Liver (tissue), 9 donors: ENCODE data around the gene FRMD4A. TPM values are rescaled to one million over a fixed set of nuclear protein-coding genes. Genes with fewer than 3 reads are reported as not detected.

Experiments
- DNase-seq: peaks from one replicate; pipeline ENCODE4 v3.0.0-alpha.2; 2017; ENCODE audit warnings: low spot score
- H3K27ac ChIP-seq, 2 donors: one replicate each; pipeline ENCODE4 v1.7.0; 2013; ENCODE audit warnings: inconsistent platforms in 2 of 2, low read length in 2 of 2, control low read depth in 1 of 2, low read depth in 1 of 2, mild to moderate bottlenecking in 1 of 2
- H3K27me3 ChIP-seq, 4 donors: one replicate each; pipeline versions ENCODE4 v1.6.1 to v1.7.0; 2013; ENCODE audit warnings: low read length in 3 of 4, inconsistent platforms in 1 of 4, mild to moderate bottlenecking in 1 of 4, moderate library complexity in 1 of 4; ENCODE audit not compliant: control insufficient read depth in 4 of 4, insufficient read depth in 4 of 4
- H3K36me3 ChIP-seq, 4 donors: one replicate each; pipeline versions ENCODE4 v1.6.1 to v1.7.0; 2013; ENCODE audit warnings: low read length in 3 of 4, mild to moderate bottlenecking in 3 of 4, low read depth in 1 of 4, moderate library complexity in 1 of 4; ENCODE audit not compliant: control insufficient read depth in 4 of 4, insufficient read depth in 3 of 4
- H3K4me1 ChIP-seq, 4 donors: one replicate each; pipeline versions ENCODE4 v1.6.1 to v1.7.0; 2013; ENCODE audit warnings: low read length in 3 of 4, mild to moderate bottlenecking in 3 of 4, moderate library complexity in 1 of 4; ENCODE audit not compliant: control insufficient read depth in 4 of 4, insufficient read depth in 4 of 4
- H3K4me3 ChIP-seq, 3 donors: one replicate each; pipeline versions ENCODE4 v1.6.1 to v1.7.0; 2013; ENCODE audit warnings: low read length in 3 of 3, control low read depth in 1 of 3, low read depth in 1 of 3, mild to moderate bottlenecking in 1 of 3
- H3K9ac ChIP-seq, 2 donors: one replicate each; pipeline ENCODE4 v1.7.0; 2013; ENCODE audit warnings: low read length in 2 of 2, mild to moderate bottlenecking in 2 of 2, moderate library complexity in 2 of 2, control low read depth in 1 of 2, low read depth in 1 of 2
- H3K9me3 ChIP-seq, 4 donors: one replicate each; pipeline versions ENCODE4 v1.6.1 to v1.7.0; 2013; ENCODE audit warnings: low read length in 3 of 4; ENCODE audit not compliant: control insufficient read depth in 4 of 4
- EGR1 ChIP-seq, 2 donors: IDR thresholded peaks; 2 replicates each; pipeline ENCODE4 v1.6.1; 2016 to 2018; ENCODE audit warnings: antibody characterized with exemption in 2 of 2, low read depth in 2 of 2
- FOXA1 ChIP-seq: IDR thresholded peaks from 2 replicates; pipeline ENCODE4 v1.6.1; 2016; ENCODE audit warnings: antibody characterized with exemption
- FOXA2 ChIP-seq: IDR thresholded peaks from 2 replicates; pipeline ENCODE4 v1.6.1; 2016; ENCODE audit warnings: antibody characterized with exemption
- GABPA ChIP-seq, 2 donors: IDR thresholded peaks in 1 of 2; conservative IDR thresholded peaks in 1 of 2; 2 replicates each; pipeline ENCODE4 v1.6.1; 2016; ENCODE audit warnings: antibody characterized with exemption in 2 of 2, mild to moderate bottlenecking in 1 of 2, moderate library complexity in 1 of 2
- HNF4A ChIP-seq, 2 donors: conservative IDR thresholded peaks; 2 replicates each; pipeline ENCODE4 v1.6.1; 2016; ENCODE audit warnings: antibody characterized with exemption in 2 of 2, mild to moderate bottlenecking in 2 of 2
- HNF4G ChIP-seq: IDR thresholded peaks from 2 replicates; pipeline ENCODE4 v1.6.1; 2016; ENCODE audit warnings: antibody characterized with exemption
- JUND ChIP-seq, 2 donors: IDR thresholded peaks; 2 replicates each; pipeline ENCODE4 v1.6.1; 2016; ENCODE audit warnings: antibody characterized with exemption in 2 of 2
- RAD21 ChIP-seq, 2 donors: IDR thresholded peaks; 2 replicates each; pipeline ENCODE4 v1.6.1; 2016; ENCODE audit warnings: antibody characterized with exemption in 2 of 2, mild to moderate bottlenecking in 2 of 2
- RXRA ChIP-seq, 2 donors: IDR thresholded peaks; 2 replicates each; pipeline ENCODE4 v1.6.1; 2017 to 2018; ENCODE audit warnings: antibody characterized with exemption in 2 of 2, mild to moderate bottlenecking in 1 of 2
- TAF1 ChIP-seq: conservative IDR thresholded peaks from 2 replicates; pipeline ENCODE4 v1.6.1; 2016; ENCODE audit warnings: antibody characterized with exemption, mild to moderate bottlenecking
- YY1 ChIP-seq: IDR thresholded peaks from 2 replicates; pipeline ENCODE4 v1.6.1; 2016; ENCODE audit warnings: antibody characterized with exemption, mild to moderate bottlenecking
- WGBS: extraction: QIAGEN DNeasy Blood & Tissue Kit; methylation state at CpG from one replicate; pipeline ENCODE4 v1.1.7; 2013; 5-methylcytosine and 5-hydroxymethylcytosine counted together
- polyA plus RNA-seq, 2 donors: library from polyadenylated mRNA; stranded (reverse) in 1 of 2; unstranded in 1 of 2; fragments of 200-250 nt in 1 of 2; fragments of >200 nt in 1 of 2; fragmentation: Nextera tagmentation in 1 of 2; extraction: Ambion mirVana in 1 of 2; gene quantifications; one replicate each; pipeline versions ENCODE4 v1.2.1 to v1.2.3, GENCODE V29; 2013 to 2015
- total RNA-seq, 2 donors: library from RNA; depleted of rRNA; stranded (reverse); fragments of >200 nt; gene quantifications; one replicate each; pipeline ENCODE4 v1.2.3, GENCODE V29; 2014
- TF ChIP-seq, protein P1 (sequence below): IDR thresholded peaks from 2 replicates; pipeline ENCODE4 v1.6.1; 2016; ENCODE audit warnings: antibody characterized with exemption, mild to moderate bottlenecking
- TF ChIP-seq, protein P2 (sequence below): IDR thresholded peaks from 2 replicates; pipeline ENCODE4 v1.6.1; 2016; ENCODE audit warnings: antibody characterized with exemption
- TF ChIP-seq, protein P3 (sequence below): IDR thresholded peaks from 2 replicates; pipeline ENCODE4 v1.6.1; 2016; ENCODE audit warnings: antibody characterized with exemption
- TF ChIP-seq, protein P4 (sequence below): fragments of 150-350 bp; IDR thresholded peaks from 2 replicates; pipeline ENCODE4 v1.5.1; 2017; ENCODE audit warnings: improper control_type of control experiment, low read depth, low read length; ENCODE audit not compliant: missing input control
- donor health status: healthy.
- donor health status: healthy.
- donor health status: healthy.
- donor health status: healthy.
- donor health status: healthy.

FRMD4A gene
- total and polyA plus RNA-seq, 4 donors: 8.2 to 34.3 (median 13.1) TPM

DNA sequence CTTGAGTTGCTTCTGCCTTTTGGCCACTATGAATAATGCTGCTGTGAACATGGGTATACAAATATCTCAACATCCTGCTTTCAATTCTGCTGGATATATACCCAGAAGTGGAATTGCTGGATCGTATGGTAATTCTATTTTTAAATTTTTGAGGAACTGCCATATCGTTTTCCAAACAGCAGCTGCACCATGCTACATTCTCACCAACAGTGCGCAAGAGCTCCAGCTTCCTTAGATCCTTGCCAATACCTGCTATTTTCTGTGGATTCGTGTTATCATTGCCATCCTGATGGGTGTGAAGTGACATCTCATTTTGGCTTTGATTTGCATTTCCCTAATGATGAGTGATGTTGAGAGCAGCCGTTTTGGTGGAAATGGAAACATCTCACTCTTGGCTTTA, 26.7 kb downstream of the FRMD4A start:
- peaks cover 0 to 4% (median 0%) of the 10 kb centered on the region in 4 donors for H3K27me3 ChIP-seq
- TF ChIP-seq FOXA1 (no peak), HNF4A (conservative IDR thresholded peaks at IDR 0.05) (no peak), GABPA (IDR thresholded peaks at IDR 0.05 in 1 of 2, conservative IDR thresholded peaks at IDR 0.05 in 1 of 2) (no peak), RXRA (IDR thresholded peaks at IDR 0.05) (no peak), HNF4G (no peak), EGR1 (IDR thresholded peaks at IDR 0.05; ENCODE audit: low read depth in 2 of 2) (no peak), YY1 (no peak)
- TF ChIP-seq, protein P1, sequence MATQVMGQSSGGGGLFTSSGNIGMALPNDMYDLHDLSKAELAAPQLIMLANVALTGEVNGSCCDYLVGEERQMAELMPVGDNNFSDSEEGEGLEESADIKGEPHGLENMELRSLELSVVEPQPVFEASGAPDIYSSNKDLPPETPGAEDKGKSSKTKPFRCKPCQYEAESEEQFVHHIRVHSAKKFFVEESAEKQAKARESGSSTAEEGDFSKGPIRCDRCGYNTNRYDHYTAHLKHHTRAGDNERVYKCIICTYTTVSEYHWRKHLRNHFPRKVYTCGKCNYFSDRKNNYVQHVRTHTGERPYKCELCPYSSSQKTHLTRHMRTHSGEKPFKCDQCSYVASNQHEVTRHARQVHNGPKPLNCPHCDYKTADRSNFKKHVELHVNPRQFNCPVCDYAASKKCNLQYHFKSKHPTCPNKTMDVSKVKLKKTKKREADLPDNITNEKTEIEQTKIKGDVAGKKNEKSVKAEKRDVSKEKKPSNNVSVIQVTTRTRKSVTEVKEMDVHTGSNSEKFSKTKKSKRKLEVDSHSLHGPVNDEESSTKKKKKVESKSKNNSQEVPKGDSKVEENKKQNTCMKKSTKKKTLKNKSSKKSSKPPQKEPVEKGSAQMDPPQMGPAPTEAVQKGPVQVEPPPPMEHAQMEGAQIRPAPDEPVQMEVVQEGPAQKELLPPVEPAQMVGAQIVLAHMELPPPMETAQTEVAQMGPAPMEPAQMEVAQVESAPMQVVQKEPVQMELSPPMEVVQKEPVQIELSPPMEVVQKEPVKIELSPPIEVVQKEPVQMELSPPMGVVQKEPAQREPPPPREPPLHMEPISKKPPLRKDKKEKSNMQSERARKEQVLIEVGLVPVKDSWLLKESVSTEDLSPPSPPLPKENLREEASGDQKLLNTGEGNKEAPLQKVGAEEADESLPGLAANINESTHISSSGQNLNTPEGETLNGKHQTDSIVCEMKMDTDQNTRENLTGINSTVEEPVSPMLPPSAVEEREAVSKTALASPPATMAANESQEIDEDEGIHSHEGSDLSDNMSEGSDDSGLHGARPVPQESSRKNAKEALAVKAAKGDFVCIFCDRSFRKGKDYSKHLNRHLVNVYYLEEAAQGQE: no peak
- TF ChIP-seq, protein P2, sequence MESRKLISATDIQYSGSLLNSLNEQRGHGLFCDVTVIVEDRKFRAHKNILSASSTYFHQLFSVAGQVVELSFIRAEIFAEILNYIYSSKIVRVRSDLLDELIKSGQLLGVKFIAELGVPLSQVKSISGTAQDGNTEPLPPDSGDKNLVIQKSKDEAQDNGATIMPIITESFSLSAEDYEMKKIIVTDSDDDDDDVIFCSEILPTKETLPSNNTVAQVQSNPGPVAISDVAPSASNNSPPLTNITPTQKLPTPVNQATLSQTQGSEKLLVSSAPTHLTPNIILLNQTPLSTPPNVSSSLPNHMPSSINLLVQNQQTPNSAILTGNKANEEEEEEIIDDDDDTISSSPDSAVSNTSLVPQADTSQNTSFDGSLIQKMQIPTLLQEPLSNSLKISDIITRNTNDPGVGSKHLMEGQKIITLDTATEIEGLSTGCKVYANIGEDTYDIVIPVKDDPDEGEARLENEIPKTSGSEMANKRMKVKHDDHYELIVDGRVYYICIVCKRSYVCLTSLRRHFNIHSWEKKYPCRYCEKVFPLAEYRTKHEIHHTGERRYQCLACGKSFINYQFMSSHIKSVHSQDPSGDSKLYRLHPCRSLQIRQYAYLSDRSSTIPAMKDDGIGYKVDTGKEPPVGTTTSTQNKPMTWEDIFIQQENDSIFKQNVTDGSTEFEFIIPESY: no peak
- TF ChIP-seq, protein P3, sequence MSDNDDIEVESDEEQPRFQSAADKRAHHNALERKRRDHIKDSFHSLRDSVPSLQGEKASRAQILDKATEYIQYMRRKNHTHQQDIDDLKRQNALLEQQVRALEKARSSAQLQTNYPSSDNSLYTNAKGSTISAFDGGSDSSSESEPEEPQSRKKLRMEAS: no peak
- H3K9ac ChIP-seq: no peak overlapping the region
- H3K4me1 ChIP-seq: no peaks in the 10 kb centered on the region
- H3K27ac ChIP-seq: no peak overlapping the region
- no peaks in the 10 kb centered on the region for H3K9me3 ChIP-seq
- no peaks in the 10 kb centered on the region for H3K36me3 ChIP-seq
- H3K4me3 ChIP-seq: no peak overlapping the region
- DNase-seq: no peak
- 72% methylated on average over 5 of the region's 5 CpGs for WGBS

DNA sequence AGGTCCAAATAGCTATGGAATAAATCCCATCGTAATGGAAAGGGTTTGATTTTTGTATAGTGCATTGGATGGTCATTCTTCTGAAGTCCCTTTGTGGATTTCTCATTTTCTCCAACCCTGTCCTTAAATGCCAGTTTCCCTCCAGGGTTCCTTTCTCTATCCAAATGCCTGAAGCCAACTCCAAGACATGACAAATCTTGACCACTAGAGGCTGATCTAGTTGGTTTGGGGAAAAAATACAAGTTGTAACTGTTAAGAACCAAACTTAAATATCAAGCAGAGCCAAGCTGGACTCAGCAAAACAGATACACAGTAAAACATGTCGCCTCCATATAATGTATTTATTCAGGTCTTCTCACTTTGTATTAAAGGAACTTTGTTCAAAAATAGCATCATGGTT, 28.7 kb downstream of the FRMD4A start:
- WGBS: 38% methylated on average over 2 of the region's 2 CpGs
- Histone ChIP-seq H3K36me3 (no peaks in the 10 kb centered on the region), H3K4me3 (no peak overlapping the region), H3K27ac (no peak overlapping the region), H3K9me3 (no peaks in the 10 kb centered on the region), H3K27me3 (peaks cover 0 to 4% (median 0%) of the 10 kb centered on the region in 4 donors), H3K9ac (no peak overlapping the region), H3K4me1 (peaks cover 0 to 7% (median under 1%) of the 10 kb centered on the region in 4 donors)
- no peak for DNase-seq
- TF ChIP-seq HNF4G: no peak
- no peak for TF ChIP-seq FOXA2
- TF ChIP-seq TAF1: no peak
- TF ChIP-seq, protein P1: no peak
- TF ChIP-seq YY1: no peak
- peak in 1 of 2 donors; percentile 27 for TF ChIP-seq RAD21 (IDR thresholded peaks at IDR 0.05)
- TF ChIP-seq, protein P4, sequence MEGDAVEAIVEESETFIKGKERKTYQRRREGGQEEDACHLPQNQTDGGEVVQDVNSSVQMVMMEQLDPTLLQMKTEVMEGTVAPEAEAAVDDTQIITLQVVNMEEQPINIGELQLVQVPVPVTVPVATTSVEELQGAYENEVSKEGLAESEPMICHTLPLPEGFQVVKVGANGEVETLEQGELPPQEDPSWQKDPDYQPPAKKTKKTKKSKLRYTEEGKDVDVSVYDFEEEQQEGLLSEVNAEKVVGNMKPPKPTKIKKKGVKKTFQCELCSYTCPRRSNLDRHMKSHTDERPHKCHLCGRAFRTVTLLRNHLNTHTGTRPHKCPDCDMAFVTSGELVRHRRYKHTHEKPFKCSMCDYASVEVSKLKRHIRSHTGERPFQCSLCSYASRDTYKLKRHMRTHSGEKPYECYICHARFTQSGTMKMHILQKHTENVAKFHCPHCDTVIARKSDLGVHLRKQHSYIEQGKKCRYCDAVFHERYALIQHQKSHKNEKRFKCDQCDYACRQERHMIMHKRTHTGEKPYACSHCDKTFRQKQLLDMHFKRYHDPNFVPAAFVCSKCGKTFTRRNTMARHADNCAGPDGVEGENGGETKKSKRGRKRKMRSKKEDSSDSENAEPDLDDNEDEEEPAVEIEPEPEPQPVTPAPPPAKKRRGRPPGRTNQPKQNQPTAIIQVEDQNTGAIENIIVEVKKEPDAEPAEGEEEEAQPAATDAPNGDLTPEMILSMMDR: peak; percentile 10
- no peak for TF ChIP-seq JUND (IDR thresholded peaks at IDR 0.05)
